ENCODE measurements around the gene NF2.
"Not testable (repeated sequence)": the region's sequence is repeated elsewhere in the genome, so short reads cannot be mapped to it uniquely, and the experiment has no call there.

Gene NF2

GRCh38 chr22:29603358-29604075 lies at the start of gene NF2:
TSS of gene NF2 (plus strand) at chr22:29603633. CDS start at chr22:29603999, 366 bp downstream.
- peak; percentile 98 to 100 (median 100) for DNase-seq
- intact Hi-C loops (cut with DNase I) = loop anchor here (10.0 kb wide), 1 partner anchor 49 kb away; the partner anchor contains the start of gene THOC5

GRCh38 chr22:29555065-29555644 lies 48.3 kb upstream of the NF2 start:
- intact Hi-C loops (cut with DNase I) = loop anchor here (10.0 kb wide), 1 partner anchor 50 kb away; the partner anchor contains the start of gene NF2
- DNase-seq = peak in 30 of 42 donors; percentile 7 to 68 (median 40)

- intact Hi-C loops (cut with DNase I) = loop anchor here (10.0 kb wide), 1 partner anchor 46 kb away; the partner anchor contains the start of gene NF2
- DNase-seq = no peak
These were observed 44.4 kb upstream of the NF2 start for GRCh38 chr22:29559030-29559429.

- intact Hi-C loops (cut with DNase I) = loop anchor here (10.0 kb wide), 1 partner anchor 45 kb away; the partner anchor contains the start of gene NF2
- no peak for DNase-seq
These were observed 43.6 kb upstream of the NF2 start for GRCh38 chr22:29559853-29560252.

GRCh38 chr22:29563652-29564460 lies 39.6 kb upstream of the NF2 start:
- intact Hi-C loops (cut with DNase I) = no loop called here
- no peak for DNase-seq

- DNase-seq; intact Hi-C loops (cut with DNase I): not testable (repeated sequence)
These were observed 36.9 kb upstream of the NF2 start for GRCh38 chr22:29566513-29566912.

- intact Hi-C loops (cut with DNase I) = no loop called here
- no peak for DNase-seq
These were observed 36.1 kb upstream of the NF2 start for GRCh38 chr22:29567338-29567737.

- no peak for DNase-seq
- intact Hi-C loops (cut with DNase I) = no loop called here
These were observed 34.3 kb upstream of the NF2 start for GRCh38 chr22:29569011-29569678.

- DNase-seq = peak in 8 of 42 donors; percentile 5 to 46 (median 30)
- intact Hi-C loops (cut with DNase I) = no loop called here
These were observed 33.0 kb upstream of the NF2 start for GRCh38 chr22:29570456-29570855.

- intact Hi-C loops (cut with DNase I) = no loop called here
- no peak for DNase-seq
These were observed 32.4 kb upstream of the NF2 start for GRCh38 chr22:29570912-29571549.

- intact Hi-C loops (cut with DNase I) = no loop called here
- DNase-seq = no peak
These were observed 28.5 kb upstream of the NF2 start for GRCh38 chr22:29574762-29575450.

GRCh38 chr22:29578462-29579200 lies 24.8 kb upstream of the NF2 start:
- intact Hi-C loops (cut with DNase I) = no loop called here
- DNase-seq = no peak

GRCh38 chr22:29580200-29580810 lies 23.1 kb upstream of the NF2 start:
- DNase-seq = peak in 3 of 42 donors; percentile 3 to 24 (median 18)
- intact Hi-C loops (cut with DNase I) = no loop called here

GRCh38 chr22:29581799-29582198 lies 21.6 kb upstream of the NF2 start:
- DNase-seq = no peak
- intact Hi-C loops (cut with DNase I) = no loop called here

- no peak for DNase-seq
- intact Hi-C loops (cut with DNase I) = no loop called here
These were observed 18.5 kb upstream of the NF2 start for GRCh38 chr22:29584975-29585374.

GRCh38 chr22:29586193-29586705 lies 17.2 kb upstream of the NF2 start:
- DNase-seq; intact Hi-C loops (cut with DNase I): not testable (repeated sequence)

All from head of caudate nucleus (tissue), 42 donors.